Middle frontal gyrus (tissue), 1 donor: ENCODE data around the gene SSTR1.
"Not testable (repeated sequence)": the region's sequence is repeated elsewhere in the genome, so short reads cannot be mapped to it uniquely, and the experiment has no call there.

Source experiments
- DNase-seq: peaks from one replicate; pipeline ENCODE4 v3.0.0-alpha.2; 2015; ENCODE audit warnings: low spot score; ENCODE audit errors: extremely low spot score

The SSTR1 gene, protein sequence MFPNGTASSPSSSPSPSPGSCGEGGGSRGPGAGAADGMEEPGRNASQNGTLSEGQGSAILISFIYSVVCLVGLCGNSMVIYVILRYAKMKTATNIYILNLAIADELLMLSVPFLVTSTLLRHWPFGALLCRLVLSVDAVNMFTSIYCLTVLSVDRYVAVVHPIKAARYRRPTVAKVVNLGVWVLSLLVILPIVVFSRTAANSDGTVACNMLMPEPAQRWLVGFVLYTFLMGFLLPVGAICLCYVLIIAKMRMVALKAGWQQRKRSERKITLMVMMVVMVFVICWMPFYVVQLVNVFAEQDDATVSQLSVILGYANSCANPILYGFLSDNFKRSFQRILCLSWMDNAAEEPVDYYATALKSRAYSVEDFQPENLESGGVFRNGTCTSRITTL

DNA sequence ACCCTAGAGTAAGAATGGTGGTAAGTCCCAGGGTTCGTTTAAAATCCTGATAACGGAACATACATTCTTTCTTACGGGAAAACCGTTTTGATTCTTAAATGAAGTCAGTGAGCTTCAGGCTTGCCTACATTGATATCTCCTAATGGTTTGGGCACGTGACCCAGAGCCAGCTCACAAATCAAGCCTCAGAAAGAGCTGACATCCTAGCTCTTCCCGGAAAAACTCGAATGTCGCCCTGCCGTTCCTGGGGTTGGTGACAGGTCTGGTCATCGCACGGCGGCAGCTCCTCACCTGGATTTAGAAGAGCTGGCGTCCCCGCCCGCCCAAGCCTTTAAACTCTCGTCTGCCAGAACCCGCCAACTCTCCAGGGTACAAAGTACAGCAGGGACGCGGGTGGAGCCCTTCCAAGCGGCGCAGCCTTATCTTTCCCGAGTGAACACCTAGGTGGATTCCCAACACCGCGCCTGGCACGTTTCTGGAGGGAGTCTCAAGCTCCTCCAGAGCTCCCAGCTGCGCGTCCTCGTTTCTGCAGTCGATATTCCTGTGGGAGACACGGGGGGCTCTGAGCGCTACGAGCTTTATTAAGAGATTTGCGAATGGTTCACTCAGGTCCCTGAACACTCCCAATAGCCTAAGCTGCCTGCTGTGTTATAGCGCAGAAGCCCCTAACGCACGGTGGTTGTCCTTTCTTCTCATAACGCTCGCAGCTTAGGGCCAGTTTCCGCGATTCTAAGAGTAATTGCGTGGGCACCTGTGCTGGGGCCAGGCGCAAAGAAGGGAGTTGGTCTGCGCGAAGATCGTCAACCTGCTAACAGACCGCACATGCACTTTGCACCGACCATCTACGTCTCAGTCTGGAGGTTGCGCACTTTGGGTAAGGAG lies at the start of gene SSTR1:
SSTR1 (plus strand) TSS at position 169 of the 882 bp plus-strand sequence. CDS start 1,486 bp downstream, outside the sequence.
- no peak for DNase-seq

DNA sequence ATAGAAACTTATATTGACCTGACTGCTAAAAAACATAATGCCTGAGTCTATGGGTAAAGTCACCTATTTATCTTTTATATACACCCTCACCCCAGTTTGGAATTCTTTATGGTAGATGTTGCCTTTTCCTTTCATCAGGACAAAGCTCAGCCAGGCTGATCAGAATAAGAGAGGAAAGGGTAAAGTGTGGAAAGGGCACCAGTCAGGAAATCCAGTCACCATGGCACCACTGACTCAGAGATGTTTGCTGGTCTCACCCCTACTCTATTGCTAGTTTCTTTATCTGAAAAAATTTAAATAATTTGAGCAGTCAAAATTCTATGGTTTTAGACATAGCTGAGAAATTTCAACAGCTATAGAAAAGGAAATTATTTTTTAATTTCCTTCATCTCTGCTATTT lies 49.2 kb upstream of the SSTR1 start:
- no peak for DNase-seq

DNA sequence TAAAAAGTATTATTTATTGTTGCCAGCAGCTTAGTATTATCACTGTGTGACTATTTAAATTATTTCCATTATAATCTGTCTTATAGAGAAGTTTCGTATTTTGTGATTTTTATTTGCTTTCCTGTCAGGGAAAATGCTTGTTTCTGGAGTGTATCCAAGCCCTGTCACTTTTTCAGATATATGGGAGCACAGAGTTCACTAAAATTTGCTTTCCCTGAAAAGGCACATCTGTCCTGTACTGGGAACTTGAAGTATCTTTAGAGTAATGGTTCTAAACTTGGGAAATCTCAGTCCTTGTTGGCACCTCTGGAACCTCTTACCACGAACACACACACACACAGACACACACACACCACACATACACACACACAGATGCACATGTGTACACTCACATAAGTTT lies 39.3 kb upstream of the SSTR1 start:
- DNase-seq = no peak

DNA sequence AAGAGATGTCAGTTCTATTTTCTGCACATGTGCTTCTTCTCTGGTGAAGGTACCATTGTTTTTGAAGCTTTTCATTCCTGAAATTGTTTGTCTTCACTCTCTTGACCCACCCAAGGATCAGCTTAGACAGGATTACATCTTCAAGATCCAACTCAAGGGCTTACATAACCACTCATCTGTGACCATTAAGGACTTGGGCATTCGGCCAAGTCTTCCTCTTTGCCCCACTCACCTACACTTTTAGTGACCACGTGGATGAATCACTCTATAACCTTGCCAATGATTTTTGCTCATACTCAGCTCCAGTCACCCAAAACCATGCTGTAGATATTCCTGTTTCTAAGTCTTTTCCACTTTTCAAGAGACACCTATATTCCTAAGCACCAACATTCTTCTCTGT lies 36.5 kb upstream of the SSTR1 start:
- DNase-seq = no peak

DNA sequence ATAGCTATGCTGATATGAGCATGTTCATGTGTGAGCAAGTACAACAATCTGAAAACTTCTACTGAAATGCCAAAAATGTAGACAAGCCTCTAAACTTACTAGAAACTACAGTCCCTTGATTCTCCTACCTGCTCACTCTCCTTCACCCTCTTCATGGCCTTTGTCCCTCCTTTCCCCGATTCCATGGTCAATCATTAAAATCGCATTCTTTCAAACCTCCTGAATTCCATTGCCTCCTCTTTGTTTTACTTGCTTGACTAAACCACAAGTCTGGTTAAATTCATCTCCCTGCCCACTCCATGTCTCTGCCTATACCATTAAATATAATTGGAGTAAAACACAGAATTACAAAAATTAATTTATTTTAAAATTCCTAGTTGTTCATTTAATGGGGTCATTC lies 33.0 kb upstream of the SSTR1 start:
- DNase-seq = no peak

DNA sequence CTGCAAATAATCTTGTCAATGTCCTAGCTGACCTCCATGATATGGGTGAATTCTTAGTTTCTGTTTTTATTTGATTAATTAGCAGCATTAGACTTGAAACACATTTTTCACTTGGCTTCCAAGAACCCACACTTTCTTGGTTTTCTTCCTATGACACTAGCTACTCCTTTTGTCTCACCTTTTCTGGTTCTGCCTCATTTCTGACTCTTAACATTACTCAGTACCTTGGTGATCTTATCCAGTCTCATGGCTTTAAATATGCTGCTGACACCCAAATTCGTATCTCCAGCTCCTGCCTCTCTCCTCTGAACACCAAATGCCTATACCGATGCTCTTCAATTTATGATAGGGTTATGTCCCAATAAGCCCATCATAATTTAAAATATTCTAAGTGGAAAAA lies 32.0 kb upstream of the SSTR1 start:
- DNase-seq = no peak

DNA sequence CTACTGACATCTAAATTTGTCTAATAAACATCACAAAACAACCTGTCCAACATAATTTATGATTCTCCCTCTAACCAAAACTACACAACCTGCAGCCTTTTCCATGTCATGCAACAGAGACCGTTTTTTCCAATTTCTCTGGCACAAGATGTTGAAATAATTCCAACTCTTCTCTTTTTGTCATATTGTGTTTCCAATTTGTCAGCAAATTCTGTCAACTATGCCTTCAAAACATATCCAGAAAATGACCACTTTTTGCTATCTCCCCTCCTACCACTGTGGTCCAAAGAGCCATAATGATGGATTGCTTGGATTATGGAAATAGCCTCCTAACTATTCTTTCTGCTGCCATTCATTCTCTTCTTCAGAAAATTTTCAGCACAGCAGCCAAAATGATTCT lies 31.3 kb upstream of the SSTR1 start:
- no peak for DNase-seq

DNA sequence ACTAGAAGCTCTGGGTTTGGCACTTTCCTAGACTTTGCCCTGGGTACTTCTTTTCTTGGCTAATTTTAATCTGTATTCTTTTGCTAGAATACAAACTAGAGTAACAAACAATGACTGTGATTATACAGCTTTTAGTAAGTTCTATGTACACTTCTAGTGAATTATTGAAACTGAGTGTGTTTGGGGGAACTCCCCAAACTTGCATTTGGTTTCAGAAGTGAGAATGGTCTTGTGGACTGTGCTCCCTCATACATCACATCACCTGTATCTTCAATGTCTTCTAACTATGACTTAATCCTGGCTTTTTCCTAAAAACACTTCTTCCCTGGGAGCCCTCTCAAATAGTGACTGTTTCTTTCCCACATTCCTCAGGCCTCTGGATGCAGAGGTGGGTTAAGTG lies 23.6 kb upstream of the SSTR1 start:
- no peak for DNase-seq

DNA sequence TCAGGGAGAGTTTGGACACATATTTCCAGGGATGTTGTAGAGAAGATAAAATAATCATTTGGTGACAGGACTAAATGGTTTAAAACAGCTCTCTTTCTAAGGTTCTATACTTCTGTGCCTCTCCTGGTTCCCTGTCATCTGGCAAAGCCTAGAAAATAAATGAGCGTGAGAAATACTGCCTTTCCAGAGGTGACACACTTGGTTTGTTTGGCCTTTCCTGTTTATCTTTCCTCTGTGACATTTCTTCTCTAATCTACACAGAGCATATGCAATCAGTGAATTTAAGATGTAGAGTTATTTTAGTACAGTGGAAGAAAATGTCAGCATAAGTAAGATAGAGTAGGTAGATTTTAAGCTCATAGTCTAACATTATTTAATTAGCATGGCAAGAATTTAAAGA lies 22.0 kb upstream of the SSTR1 start:
- DNase-seq = no peak

DNA sequence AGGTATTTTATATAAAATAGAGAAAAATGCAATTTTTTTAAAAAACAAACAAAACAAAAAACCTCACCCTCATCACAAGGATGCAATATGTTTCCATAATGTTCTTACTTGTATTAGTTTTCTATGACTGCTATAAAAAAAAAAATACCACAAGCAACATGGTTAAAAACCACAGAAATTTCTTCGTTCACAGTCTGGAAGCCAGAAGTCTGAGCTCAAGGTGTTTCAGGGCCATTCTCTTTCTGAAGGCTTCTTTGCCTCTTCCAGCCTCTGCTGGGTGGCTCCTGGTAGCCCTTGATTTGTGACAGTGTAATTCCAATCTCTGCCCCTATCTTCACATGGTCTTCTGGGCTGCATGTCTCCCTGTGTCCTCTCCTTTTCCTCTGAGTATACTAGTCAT lies 21.5 kb upstream of the SSTR1 start:
- no peak for DNase-seq

DNA sequence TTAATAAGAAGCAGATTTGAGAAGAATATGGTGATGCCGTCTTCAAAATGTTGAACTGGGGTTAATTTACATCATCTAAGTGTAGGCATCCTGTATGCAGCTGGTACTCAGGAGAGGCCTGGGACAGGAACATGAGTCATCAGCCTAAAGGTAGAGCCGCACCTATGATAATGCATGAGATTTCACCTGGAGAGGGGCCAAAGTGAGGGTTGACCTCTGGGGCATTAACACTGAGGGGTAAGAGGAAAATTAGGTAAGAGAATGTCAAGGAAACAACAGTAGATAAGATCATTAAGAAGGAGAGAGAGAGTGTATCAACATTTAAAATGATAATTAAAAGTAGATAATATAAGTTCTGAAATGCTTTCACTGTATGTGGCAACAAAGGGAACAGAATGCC lies 20.2 kb upstream of the SSTR1 start:
- DNase-seq = no peak

DNA sequence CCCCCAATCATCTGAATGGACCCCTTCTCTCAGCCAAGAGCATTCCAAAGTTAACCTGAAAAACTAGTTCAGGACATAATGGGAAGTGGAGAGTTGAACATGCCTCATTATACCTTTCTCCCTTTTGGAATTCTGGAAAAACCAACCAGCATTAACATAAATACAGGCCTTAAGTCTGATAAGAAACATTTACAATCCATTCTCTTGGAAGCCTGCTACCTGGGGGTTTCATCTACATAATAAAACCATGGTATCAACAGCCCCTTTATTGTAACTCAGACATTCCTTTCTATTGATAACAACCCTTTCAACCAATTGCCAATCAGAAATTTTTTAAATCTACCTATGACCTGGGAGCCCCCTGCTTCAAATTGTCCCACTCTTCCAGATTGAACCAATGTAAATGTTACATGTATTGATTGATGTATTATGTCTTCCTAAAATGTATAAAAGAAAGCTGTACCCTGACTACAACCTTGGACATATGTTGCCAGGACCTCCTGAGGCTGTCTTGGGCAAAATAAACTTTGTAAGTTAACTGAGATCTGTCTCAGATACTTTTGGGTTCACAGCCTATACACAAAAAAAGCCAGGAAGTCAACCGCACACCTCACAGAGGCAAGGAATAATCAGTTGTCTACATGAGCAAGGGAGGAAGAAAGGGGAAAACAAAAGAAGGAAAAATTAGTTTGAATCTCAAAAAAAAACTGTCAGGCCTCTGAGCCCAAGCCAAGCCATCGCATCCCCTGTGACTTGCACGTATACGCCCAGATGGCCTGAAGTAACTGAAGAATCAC lies 17.6 kb upstream of the SSTR1 start:
- no peak for DNase-seq

DNA sequence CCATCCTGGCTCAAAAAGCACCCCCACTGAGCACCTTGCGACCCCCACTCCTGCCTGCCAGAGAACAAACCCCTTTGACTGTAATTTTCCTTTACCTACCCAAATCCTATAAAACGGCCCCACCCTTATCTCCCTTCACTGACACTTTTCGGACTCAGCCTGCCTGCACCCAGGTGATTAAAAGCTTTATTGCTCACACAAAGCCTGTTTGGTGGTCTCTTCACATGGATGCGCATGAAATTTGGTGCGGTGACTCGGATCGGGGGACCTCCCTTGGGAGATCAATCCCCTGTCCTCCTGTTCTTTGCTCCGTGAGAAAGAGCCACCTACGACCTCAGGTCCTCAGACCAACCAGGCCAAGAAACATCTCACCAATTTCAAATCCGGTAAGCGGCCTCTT lies 16.9 kb upstream of the SSTR1 start:
- DNase-seq = not testable (repeated sequence)

DNA sequence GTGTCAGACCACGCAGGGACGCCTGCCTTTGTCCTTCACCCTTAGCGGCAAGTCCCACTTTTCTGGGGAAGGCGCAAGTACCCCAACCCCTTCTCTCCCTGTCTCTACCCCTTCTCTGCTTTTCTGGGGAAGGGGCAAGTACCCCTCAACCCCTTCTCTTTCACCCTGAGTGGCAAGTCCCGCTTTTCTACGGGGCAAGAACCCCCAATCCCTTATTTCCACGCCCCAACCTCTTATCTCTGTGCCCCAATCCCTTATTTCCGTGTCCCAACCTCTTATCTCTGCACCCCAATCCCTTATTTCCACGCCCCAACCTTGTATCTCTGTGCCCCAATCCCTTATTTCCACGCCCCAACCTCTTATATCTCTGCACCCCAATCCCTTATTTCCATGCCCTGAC lies 16.2 kb upstream of the SSTR1 start:
- DNase-seq = not testable (repeated sequence)

DNA sequence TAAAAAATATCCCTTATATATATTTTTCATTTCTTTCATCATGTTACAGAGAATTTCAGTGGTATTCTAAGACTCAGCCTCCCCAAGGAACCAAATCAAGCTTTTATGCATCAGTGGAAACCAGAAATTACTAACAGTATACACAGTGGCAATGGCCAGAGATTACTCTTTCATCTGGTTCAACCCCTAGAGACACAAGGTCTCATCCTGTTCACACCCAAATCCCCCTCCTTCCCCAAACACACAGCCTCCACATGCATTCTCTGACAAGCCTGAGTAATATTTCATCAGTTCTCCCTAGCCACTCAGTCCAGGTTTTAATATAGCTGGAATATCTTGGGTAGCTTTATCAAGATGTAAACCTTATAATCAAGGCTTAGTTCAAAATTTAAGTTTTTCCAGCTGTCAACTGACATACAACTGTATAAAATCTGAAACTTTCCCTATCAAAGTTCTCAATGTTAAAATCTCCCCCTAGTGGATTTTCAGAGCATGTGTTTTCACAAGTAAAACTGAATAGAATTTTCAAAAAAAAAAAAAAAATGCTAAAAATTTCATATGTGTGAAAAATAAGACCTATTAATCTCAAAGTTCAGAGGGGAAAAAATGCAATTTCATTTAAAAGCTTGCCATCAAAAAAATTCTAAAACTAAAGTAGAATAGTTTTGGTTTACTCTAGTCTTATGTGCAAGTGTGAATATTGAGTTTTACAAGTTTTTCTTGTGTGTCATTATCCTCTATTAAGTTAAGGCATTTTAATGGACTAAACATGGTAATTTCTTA lies 10.5 kb upstream of the SSTR1 start:
- no peak for DNase-seq

DNA sequence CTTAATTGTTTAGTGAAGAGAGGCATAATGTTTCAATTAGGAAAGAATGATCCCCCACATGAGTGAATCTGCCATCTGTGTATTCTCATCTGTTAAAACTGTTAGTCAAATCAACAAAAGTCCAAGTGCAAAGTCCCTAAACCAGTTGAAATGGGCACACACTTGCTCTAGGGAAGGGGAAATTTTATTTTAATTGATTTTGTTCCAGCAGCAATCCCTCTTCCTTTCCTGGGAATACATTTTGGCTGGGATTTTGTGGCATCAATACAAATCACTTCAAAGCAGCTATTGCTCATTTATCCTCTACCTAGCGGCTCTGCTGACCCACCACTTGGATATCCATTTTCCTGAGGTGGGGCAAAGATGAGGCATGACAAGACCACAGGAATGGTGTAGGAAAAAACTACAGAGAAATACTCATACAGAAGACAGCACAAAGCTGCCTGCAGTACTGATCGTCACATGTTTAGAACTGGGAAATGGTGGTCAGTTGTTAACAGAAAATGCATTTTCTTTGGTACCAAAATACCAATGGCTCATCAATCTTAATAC lies 9.8 kb upstream of the SSTR1 start:
- no peak for DNase-seq

DNA sequence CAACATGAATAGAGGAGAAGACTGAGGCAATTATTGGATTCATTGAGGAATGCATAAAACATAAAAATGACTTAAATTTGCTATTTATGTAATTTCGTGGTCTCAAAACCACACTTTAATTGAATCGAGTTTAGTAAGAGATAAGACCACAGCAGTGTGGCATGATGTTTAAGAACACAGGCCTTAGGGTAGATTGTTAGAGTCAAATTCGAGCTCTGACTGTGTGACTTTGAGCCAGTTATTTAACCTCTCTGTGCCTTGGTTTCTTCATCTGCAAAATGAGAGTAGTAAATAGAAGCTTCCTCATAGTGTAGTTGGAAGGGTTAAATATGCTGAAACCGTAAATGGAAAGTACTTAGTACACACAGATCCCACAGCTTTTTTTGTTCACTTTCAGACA lies 9.3 kb upstream of the SSTR1 start:
- no peak for DNase-seq

DNA sequence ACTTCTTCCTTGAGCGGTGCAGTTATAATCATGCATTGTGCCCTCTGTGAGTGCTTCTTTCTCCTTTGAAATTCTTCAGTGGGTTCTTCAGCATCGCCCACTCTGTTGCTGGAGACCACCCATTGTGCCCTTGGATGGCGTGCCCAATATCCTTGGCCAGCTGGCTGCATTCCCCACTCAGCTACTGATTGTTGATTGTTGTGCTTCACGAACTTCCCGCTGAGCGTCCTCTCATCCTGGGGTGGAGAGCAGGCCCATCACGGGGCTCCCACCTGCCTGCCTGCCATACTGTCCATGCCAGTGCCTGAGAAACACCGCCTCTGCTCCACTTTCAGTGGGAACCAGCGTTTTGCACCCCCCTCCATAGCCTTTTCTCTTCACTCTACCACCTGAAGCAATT lies 8.6 kb upstream of the SSTR1 start:
- no peak for DNase-seq

DNA sequence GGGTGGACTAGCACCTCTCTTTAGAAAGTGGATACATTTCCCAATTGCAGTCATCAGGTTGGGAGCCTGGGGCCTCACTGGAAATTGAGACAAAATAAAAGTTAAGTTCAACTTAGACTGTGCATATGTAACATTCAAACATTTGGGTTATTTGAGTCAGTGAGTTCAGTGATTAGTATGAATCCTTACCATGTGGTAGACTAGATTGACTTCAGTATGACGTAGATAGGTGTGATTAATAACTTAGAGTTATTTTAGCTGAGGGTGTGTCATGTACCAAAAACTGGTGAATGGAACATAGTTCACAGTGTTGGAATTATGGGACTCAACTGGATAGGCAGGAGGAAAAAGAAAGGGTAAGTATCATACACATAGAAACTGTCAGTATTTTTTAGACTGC lies 8.0 kb upstream of the SSTR1 start:
- no peak for DNase-seq

DNA sequence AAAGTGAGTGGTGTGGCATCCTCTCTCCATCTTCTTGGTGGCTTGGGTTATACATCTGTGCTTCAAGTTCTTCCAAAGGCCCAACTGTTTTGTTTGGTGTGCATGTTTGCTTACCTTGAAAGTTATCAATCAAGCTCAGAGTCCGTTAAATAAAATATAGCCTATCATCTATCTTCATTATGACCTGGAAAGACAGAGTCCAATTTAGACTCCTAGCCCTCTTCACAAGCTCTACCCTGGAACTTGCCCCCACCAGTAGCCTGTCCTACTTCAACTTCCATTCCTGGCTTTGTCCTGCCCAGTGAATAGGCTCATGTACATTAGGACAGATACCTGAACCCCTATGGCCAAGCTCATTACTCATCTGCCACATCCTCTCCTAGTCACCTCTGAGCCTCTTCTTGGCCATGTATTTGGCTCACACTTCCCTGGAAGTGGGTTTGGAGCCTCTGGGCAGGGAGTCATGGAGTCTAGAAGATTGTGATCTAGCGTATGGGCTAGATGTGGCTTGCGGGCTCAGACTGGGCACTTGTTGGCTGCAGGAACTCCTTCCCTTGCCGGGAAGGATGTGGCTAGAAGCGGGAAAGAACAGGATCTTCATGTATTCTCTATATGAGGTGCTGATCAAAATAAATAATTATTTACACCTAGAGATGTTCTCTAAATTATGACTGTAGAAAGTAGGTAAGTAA lies 6.4 kb upstream of the SSTR1 start:
- no peak for DNase-seq
